Measurements from ENCODE around the gene FAM76A.

- TF ChIP-seq ZFP3 (CRISPR knock-in tag; IDR thresholded peaks at IDR 0.05) (no peak), PATZ1 (CRISPR knock-in tag; IDR thresholded peaks at IDR 0.05; ENCODE audit: borderline replicate concordance) (no peak), ZNF565 (CRISPR knock-in tag; conservative IDR thresholded peaks at IDR 0.05; ENCODE audit: low read depth) (no peak), TSHZ2 (CRISPR knock-in tag; IDR thresholded peaks at IDR 0.05) (no peak), ARNTL (CRISPR knock-in tag; IDR thresholded peaks at IDR 0.05; ENCODE audit: borderline replicate concordance, low read depth) (no peak), ZFP30 (CRISPR knock-in tag; IDR thresholded peaks at IDR 0.05) (no peak), POU6F1 (CRISPR knock-in tag; IDR thresholded peaks at IDR 0.05; ENCODE audit: borderline replicate concordance, low read depth) (no peak), ZC3H10 (CRISPR knock-in tag; IDR thresholded peaks at IDR 0.05) (no peak), ISL1 (CRISPR knock-in tag; IDR thresholded peaks at IDR 0.05) (no peak), RARB (CRISPR knock-in tag; IDR thresholded peaks at IDR 0.05) (no peak), BACH2 (CRISPR knock-in tag; IDR thresholded peaks at IDR 0.05; ENCODE audit: borderline replicate concordance) (no peak), CREB5 (CRISPR knock-in tag; IDR thresholded peaks at IDR 0.05; ENCODE audit: low read depth) (no peak)
These were observed 48.9 kb downstream of the FAM76A start for GRCh38 chr1:27774654-27775053.
